SK-N-SH (cell line): ENCODE results near the gene TUT4.

ENCODE experiments used
- EP300 ChIP-seq, 2 experiments: IDR thresholded peaks; 2 replicates each; pipeline versions ENCODE4 v1.4.0 to v1.6.1; 2012; ENCODE audit warnings: borderline replicate concordance in 1 of 2, low read depth in 1 of 2, low read length in 1 of 2
- POLR2AphosphoS5 ChIP-seq: IDR thresholded peaks from 2 replicates; pipeline ENCODE4 v1.6.1; 2012; ENCODE audit warnings: low read depth, low read length
- RAD21 ChIP-seq: IDR thresholded peaks from 2 replicates; pipeline ENCODE4 v1.6.1; 2012; ENCODE audit warnings: mild to moderate bottlenecking, low read length
- TF ChIP-seq, protein P1 (sequence below): fragments of 200-600 bp; sonication (generic); IDR thresholded peaks from 2 replicates; pipeline ENCODE4 v1.6.1; 2017; ENCODE audit warnings: antibody characterized with exemption, mild to moderate bottlenecking, moderate library complexity

DNA sequence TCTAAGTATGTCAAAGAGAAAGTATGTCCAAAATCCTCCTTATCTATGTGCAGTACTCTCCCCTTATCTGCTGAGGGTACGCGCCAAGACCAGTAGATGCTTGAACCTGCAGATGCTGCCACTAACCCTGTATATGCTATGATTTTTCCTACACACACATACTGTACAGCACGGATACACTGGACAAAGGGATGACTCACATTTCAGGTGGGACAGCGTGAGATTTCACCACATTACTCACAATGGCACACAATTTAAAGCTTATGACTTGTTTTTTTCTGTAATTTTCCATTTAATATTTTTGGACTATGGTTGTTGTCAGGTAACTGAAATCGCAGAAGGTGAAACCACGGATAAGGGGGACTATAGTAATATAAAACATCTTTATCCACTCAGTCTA lies 152.8 kb downstream of the TUT4 start:
- no peak for TF ChIP-seq POLR2AphosphoS5
- TF ChIP-seq EP300 (IDR thresholded peaks at IDR 0.05; ENCODE audit: borderline replicate concordance in 1 of 2, low read depth in 1 of 2, low read length in 1 of 2): no peak
- no peak for TF ChIP-seq RAD21
- TF ChIP-seq, protein P1, sequence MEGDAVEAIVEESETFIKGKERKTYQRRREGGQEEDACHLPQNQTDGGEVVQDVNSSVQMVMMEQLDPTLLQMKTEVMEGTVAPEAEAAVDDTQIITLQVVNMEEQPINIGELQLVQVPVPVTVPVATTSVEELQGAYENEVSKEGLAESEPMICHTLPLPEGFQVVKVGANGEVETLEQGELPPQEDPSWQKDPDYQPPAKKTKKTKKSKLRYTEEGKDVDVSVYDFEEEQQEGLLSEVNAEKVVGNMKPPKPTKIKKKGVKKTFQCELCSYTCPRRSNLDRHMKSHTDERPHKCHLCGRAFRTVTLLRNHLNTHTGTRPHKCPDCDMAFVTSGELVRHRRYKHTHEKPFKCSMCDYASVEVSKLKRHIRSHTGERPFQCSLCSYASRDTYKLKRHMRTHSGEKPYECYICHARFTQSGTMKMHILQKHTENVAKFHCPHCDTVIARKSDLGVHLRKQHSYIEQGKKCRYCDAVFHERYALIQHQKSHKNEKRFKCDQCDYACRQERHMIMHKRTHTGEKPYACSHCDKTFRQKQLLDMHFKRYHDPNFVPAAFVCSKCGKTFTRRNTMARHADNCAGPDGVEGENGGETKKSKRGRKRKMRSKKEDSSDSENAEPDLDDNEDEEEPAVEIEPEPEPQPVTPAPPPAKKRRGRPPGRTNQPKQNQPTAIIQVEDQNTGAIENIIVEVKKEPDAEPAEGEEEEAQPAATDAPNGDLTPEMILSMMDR: no peak
